KMS-11 (cell line): ENCODE results near the gene SHANK2.

Experiments used
- H2AFZ ChIP-seq: fragments of 200-600 bp; sonication (generic); 2 replicates; pipeline ENCODE4 v1.6.1; 2016; ENCODE audit warnings: antibody characterized with exemption, mixed run types, low read depth
- H3K27ac ChIP-seq: fragments of 200-600 bp; sonication (generic); 2 replicates; pipeline ENCODE4 v1.6.1; 2016; ENCODE audit warnings: mild to moderate bottlenecking, mixed run types
- H3K27me3 ChIP-seq: fragments of 200-600 bp; sonication (generic); 2 replicates; pipeline ENCODE4 v1.6.1; 2017; ENCODE audit warnings: mild to moderate bottlenecking, low read depth, mixed run types, moderate library complexity; ENCODE audit not compliant: insufficient read depth
- H3K36me3 ChIP-seq: fragments of 200-600 bp; sonication (generic); 2 replicates; pipeline ENCODE4 v1.6.1; 2017; ENCODE audit warnings: mild to moderate bottlenecking, mixed run types; ENCODE audit not compliant: insufficient read depth
- H3K4me1 ChIP-seq: fragments of 200-600 bp; sonication (generic); 2 replicates; pipeline ENCODE4 v1.6.1; 2016; ENCODE audit warnings: mild to moderate bottlenecking, low read depth, mixed run types; ENCODE audit not compliant: poor library complexity, severe bottlenecking
- H3K4me2 ChIP-seq: fragments of 200-600 bp; sonication (generic); 2 replicates; pipeline ENCODE4 v1.7.0; 2016; ENCODE audit warnings: mild to moderate bottlenecking, mixed run types
- H3K4me3 ChIP-seq: fragments of 200-600 bp; sonication (generic); IDR thresholded peaks from 2 replicates; pipeline ENCODE4 v1.6.1; 2017; ENCODE audit warnings: low read depth, low read length, mixed read lengths; ENCODE audit not compliant: insufficient read depth
- H3K79me2 ChIP-seq: fragments of 200-600 bp; sonication (generic); 2 replicates; pipeline ENCODE4 v1.6.1; 2016; ENCODE audit warnings: low read depth, mixed run types; ENCODE audit not compliant: insufficient read depth
- H3K9ac ChIP-seq: fragments of 200-600 bp; sonication (generic); 2 replicates; pipeline ENCODE4 v1.6.1; 2016; ENCODE audit warnings: mild to moderate bottlenecking, mixed run types
- H4K20me1 ChIP-seq: fragments of 200-600 bp; sonication (generic); 2 replicates; pipeline ENCODE4 v1.6.1; 2016; ENCODE audit warnings: mild to moderate bottlenecking, mixed run types; ENCODE audit not compliant: insufficient read depth
- TF ChIP-seq, protein P1 (sequence below): fragments of 200-600 bp; sonication (generic); conservative IDR thresholded peaks from 2 replicates; pipeline ENCODE4 v1.6.1; 2017; ENCODE audit warnings: low read depth, mild to moderate bottlenecking, antibody characterized with exemption, low read length, moderate library complexity, mixed read lengths

Gene SHANK2

DNA sequence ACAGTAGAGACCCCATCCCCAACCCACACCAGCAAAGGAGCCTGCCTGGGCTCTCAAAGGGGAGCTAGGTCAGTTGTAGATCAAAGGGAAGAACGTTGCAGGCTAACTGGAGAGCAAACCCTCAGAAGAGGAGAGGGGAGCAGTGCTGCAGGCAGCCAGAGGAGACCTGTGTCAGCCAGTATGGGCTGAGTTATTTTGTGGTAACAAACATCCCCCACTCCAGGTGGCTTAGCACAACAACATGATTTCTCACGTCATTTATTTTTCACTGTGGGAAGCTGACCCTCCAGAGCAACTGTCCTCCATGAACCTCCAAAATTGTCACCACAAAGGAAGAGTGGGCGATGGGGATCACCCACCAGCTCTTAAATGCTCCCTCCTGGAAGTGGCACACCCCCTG is 19.8 kb upstream of the SHANK2 start:
- no peak overlapping the region for H2AFZ ChIP-seq
- H4K20me1 ChIP-seq = no peaks in the 10 kb centered on the region
- H3K27me3 ChIP-seq = no peaks in the 10 kb centered on the region
- H3K4me3 ChIP-seq = no peak overlapping the region
- H3K4me1 ChIP-seq = no peaks in the 10 kb centered on the region
- no peak overlapping the region for H3K4me2 ChIP-seq
- no peak overlapping the region for H3K27ac ChIP-seq
- no peaks in the 10 kb centered on the region for H3K79me2 ChIP-seq
- H3K36me3 ChIP-seq = no peaks in the 10 kb centered on the region
- TF ChIP-seq, protein P1, sequence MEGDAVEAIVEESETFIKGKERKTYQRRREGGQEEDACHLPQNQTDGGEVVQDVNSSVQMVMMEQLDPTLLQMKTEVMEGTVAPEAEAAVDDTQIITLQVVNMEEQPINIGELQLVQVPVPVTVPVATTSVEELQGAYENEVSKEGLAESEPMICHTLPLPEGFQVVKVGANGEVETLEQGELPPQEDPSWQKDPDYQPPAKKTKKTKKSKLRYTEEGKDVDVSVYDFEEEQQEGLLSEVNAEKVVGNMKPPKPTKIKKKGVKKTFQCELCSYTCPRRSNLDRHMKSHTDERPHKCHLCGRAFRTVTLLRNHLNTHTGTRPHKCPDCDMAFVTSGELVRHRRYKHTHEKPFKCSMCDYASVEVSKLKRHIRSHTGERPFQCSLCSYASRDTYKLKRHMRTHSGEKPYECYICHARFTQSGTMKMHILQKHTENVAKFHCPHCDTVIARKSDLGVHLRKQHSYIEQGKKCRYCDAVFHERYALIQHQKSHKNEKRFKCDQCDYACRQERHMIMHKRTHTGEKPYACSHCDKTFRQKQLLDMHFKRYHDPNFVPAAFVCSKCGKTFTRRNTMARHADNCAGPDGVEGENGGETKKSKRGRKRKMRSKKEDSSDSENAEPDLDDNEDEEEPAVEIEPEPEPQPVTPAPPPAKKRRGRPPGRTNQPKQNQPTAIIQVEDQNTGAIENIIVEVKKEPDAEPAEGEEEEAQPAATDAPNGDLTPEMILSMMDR = no peak
- no peak overlapping the region for H3K9ac ChIP-seq

DNA sequence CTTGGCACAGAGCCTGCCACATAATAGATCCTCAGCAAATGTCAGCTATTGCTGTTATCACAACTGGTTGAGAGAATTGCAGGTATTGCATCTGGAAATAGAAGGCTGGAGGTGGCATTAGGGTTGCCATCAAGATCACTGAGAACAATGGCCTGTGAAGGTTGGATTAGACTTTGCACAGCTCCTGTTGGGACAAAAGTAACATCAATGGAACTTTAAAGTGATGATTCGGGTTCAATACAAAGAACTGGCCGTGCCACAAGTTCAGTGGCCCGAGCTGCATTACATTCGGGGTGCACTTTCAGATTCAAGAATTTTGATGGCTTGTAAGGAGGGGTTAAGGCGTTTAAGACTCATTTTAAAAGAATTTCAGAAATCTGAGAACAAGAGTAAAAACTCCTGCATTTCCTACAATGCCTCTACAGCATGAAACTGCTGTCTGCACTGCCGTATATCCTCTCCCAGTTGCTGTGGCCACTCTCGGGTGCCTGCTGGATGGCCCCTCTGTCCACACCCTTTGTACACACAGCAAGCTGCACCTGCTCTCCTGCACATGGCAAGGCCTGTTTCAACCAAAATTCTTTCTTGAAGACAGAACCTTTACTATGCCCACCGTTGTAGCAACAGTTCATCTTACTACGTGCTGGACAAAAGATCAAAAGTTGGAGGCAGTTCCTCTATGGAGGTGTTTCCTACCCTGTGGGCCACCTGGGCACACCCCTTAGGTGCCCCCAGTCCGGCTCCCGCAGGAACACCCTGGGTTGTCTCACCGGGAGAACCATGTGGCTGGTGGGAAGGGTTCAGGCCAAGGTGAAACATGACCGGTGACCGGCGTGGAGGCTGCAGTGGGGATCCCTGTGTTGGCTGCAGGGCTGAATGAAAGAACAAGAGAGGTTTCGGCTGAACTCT is 17.5 kb upstream of the SHANK2 start:
- H2AFZ ChIP-seq = no peak overlapping the region
- no peaks in the 10 kb centered on the region for H4K20me1 ChIP-seq
- H3K27me3 ChIP-seq = no peaks in the 10 kb centered on the region
- H3K27ac ChIP-seq = no peak overlapping the region
- TF ChIP-seq, protein P1 = no peak
- H3K4me3 ChIP-seq = no peak overlapping the region
- no peaks in the 10 kb centered on the region for H3K4me1 ChIP-seq
- H3K36me3 ChIP-seq = no peaks in the 10 kb centered on the region
- H3K79me2 ChIP-seq = no peaks in the 10 kb centered on the region
- H3K9ac ChIP-seq = no peak overlapping the region
- H3K4me2 ChIP-seq = no peak overlapping the region

DNA sequence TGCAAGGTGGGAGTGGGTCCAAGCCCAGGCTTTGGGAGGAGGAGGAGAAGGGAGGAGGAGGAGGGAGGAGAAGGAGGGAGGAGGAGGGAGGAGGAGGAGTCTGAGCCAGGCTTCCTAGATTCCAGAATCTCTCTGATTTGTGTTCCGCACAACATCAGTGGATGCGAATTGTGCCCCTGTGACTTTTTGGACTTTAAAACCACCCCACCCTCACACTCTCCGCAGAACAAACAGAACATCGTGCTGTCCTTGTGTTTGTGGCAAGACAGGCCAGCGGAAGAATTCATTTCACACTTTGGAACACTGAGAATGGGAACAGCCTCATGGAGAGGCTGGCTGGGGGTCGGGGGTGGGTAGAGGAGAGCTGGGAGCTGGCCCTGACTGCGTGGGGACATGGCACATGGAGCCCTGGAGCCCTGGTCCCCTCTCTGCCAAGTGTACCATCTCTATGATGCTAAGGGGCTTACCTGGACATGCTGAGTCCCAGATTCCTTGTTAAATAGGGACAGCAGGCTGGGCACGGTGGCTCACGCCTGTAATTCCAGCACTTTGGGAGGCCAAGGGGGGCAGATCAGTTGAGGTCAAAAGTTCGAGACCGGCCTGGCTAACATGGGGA is 16.4 kb upstream of the SHANK2 start:
- Histone ChIP-seq H3K9ac (no peak overlapping the region), H3K4me3 (no peak overlapping the region), H2AFZ (no peak overlapping the region), H4K20me1 (no peaks in the 10 kb centered on the region), H3K4me1 (no peaks in the 10 kb centered on the region), H3K27ac (no peak overlapping the region), H3K27me3 (no peaks in the 10 kb centered on the region), H3K4me2 (no peak overlapping the region), H3K79me2 (no peaks in the 10 kb centered on the region), H3K36me3 (no peaks in the 10 kb centered on the region)
- TF ChIP-seq, protein P1 = no peak

DNA sequence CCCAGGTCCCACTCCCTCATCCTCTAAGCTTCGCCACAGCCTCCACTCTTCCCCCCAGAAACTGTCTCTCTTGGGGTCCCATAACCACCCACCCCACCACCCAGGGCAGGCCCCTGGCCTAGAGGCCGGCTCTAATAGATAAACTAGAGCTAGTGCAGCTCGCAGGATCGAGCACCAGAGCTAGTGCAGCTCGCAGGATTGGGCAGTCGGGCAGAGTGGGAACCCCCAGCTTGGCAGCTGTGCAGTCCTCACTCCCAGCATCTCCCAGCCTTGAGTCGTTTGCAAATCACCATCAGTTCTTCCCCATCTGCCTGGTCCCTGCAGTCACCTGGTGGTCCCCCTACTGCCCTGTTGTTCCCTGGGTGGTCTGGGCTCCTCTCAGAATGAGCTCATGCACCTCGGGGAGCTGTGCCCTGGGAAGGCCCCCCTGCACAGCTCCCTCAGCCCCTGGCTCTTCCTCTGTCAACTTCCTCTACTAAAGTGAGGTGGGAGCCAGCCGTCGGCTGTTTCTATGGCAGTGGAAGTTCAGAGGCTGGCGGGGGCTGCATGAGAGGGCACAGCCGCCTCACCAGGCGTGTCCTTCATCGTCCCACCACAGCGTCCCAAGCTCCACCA is 15.5 kb upstream of the SHANK2 start:
- TF ChIP-seq, protein P1 = no peak
- Histone ChIP-seq H3K9ac (no peak overlapping the region), H3K27me3 (no peaks in the 10 kb centered on the region), H2AFZ (no peak overlapping the region), H3K4me3 (no peak overlapping the region), H3K79me2 (no peaks in the 10 kb centered on the region), H3K4me1 (no peaks in the 10 kb centered on the region), H4K20me1 (no peaks in the 10 kb centered on the region), H3K36me3 (no peaks in the 10 kb centered on the region), H3K27ac (no peak overlapping the region), H3K4me2 (no peak overlapping the region)
